HAP-1 (cell line): ENCODE results near the gene SCT.

Source experiments
- DNase-seq, 2 experiments: peaks; one replicate each; pipeline ENCODE4 v3.0.0-alpha.2; 2016 to 2020; ENCODE audit warnings: low spot score in 2 of 2
- H3K27me3 ChIP-seq: fragments of 250-450 bp; sonication (Bioruptor Pico); 2 replicates; pipeline ENCODE4 v1.5.1; 2020; ENCODE audit warnings: low read depth, mild to moderate bottlenecking, moderate library complexity
- H3K36me3 ChIP-seq: fragments of 250-450 bp; sonication (Bioruptor Pico); replicated peaks from 2 replicates; pipeline ENCODE4 v1.5.1; 2020; ENCODE audit warnings: mild to moderate bottlenecking
- H3K4me1 ChIP-seq: fragments of 250-450 bp; sonication (Bioruptor Pico); 2 replicates; pipeline ENCODE4 v1.5.1; 2020; ENCODE audit warnings: mild to moderate bottlenecking
- H3K4me3 ChIP-seq: fragments of 250-450 bp; sonication (Bioruptor Pico); 2 replicates; pipeline ENCODE4 v1.5.1; 2020; ENCODE audit warnings: mild to moderate bottlenecking, moderate library complexity
- H3K9me3 ChIP-seq: fragments of 250-450 bp; sonication (Bioruptor Pico); 2 replicates; pipeline ENCODE4 v1.5.1; 2020; ENCODE audit warnings: mild to moderate bottlenecking, moderate library complexity
- in situ Hi-C: fragments of 300-500 bp; cut with MboI; formaldehyde crosslinking; loops from 3 replicates; pipeline ENCODE4 v1.14.3; 2020; ENCODE audit warnings: low sequenced_read_pairs, inconsistent platforms, mixed read lengths

Gene SCT

DNA sequence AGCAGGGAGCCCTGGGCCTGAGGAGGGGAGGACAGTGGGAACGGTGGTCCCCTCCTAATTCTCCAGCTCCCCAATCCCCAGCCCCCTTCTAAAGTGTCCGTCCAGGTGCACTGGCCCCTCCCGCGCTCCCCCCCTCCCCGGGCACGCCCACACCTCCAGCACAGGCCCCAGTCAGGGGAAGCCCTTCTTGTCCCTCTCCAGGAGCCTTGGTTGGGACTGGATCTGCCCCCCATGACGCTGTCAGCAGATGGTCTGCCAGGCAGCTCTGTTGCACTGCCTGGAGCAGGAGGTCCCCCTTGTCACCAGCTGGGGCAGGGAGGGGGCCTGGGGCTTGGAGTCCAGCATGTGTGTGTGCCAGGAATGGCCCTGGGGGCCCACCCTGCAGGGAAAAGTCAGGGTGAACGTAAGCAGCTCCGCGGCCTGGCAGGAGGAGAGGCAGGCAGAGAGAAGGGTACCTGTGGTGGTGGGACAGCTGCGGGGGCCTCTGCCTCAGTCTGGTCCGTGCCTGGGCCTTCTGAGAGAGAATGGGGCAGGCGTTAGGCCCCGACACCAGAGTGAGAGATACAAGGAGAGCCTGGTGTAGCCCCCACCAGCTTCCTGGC lies 12.9 kb downstream of the SCT start:
- Histone ChIP-seq H3K4me3 (no peak overlapping the region), H3K9me3 (no peaks in the 10 kb centered on the region), H3K36me3 (peaks cover 46% of the 10 kb centered on the region), H3K4me1 (peaks cover 6% of the 10 kb centered on the region; the same call in 1 of the 2 replicates), H3K27me3 (no peaks in the 10 kb centered on the region)
- in situ Hi-C loops, result no loop called here
- DNase-seq, result no peak

DNA sequence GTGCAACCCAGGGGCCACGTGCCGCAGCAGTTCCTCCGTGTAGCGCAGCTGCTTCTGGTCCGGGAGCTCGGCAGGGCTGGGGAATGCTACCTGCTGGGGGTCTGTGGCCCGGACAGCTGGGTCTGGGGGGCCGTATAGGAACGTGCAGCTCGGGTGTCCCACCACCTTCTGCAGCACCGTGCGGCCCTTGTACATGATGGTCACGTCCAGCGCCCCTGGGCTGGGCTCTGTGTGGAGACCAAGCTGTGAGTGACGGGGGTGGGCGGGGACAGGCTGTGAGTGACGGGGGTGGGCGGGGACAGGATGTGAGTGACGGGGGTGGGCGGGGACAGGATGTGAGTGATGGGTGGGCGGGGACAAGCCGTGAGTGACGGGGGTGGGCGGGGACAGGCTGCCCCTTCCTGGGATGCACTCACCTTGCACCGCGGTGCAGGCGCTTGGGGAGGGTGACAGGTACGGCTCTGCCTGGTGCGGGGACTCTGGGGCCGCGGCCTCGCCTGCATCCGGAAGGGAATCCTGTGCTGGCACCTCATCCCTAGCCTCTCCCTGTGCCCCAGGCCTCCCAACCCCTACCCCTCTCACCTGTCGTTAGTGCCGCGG lies 13.5 kb downstream of the SCT start:
- Histone ChIP-seq H3K4me3 (no peak overlapping the region), H3K9me3 (no peaks in the 10 kb centered on the region), H3K27me3 (no peaks in the 10 kb centered on the region), H3K4me1 (peaks cover 6% of the 10 kb centered on the region; the same call in 1 of the 2 replicates), H3K36me3 (peaks cover 52% of the 10 kb centered on the region)
- in situ Hi-C loops, result no loop called here
- DNase-seq, result peak; percentile 9 to 76

DNA sequence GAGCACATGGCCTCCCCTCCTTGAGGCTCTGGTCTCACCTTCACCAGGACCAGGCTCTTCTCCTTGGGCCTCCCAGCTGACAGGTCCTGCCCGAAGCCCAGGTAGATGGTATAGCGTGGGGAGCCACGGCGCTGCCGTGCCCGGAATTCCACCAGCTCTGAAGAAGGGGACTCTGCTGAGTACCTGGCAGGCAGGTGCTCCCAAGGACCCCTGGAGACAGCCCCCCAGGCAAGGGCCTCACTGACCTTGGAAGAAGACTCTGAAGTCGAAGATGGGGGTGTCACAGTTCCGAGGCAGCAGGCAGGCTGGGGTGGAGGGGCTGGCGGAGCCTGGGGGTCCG lies 14.1 kb downstream of the SCT start:
- H3K4me3 ChIP-seq, result no peak overlapping the region
- H3K9me3 ChIP-seq, result no peaks in the 10 kb centered on the region
- H3K27me3 ChIP-seq, result no peaks in the 10 kb centered on the region
- DNase-seq, result no peak
- peaks cover 58% of the 10 kb centered on the region for H3K36me3 ChIP-seq
- H3K4me1 ChIP-seq, result peaks cover 6% of the 10 kb centered on the region; the same call in 1 of the 2 replicates
- in situ Hi-C loops, result no loop called here

DNA sequence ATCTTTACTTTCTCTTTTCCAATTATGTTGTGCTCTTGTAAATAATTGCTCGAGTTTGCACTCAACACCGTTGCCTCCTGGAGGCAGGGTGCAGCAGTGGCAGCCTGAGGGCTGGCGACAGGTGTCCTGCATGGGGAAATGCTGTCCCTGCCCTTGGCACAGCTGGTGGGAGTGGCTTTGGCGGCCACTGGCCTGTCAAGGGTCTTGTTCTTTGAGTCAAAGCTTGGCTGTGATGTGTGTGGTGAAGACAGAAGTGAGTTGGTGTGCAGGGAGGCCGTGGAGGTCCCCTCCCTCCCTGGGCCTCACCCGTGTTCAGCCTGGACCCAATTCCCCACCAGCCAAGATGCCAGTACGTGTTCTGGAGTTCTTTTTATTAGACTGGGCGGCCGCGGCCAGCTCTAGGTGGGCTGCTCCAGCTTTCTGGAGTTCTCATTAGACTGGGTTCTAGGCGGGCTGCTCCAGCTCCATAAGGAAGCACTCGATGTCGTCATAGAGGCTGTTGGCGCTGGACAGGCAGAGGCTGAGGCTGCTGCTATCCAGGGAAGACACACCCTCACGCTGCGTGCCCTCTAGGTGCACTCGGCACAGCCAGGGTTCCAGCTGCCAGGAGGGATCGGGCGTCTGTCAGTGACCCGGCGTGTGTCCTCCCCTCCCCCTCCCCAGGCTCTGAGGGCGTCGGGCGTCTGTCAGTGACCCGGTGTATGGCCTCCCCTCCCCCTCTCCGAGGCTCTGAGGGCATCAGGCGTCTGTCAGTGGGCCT lies 14.6 kb downstream of the SCT start:
- Histone ChIP-seq H3K9me3 (no peaks in the 10 kb centered on the region), H3K36me3 (peaks cover 63% of the 10 kb centered on the region), H3K4me1 (peaks cover 6% of the 10 kb centered on the region; the same call in 1 of the 2 replicates), H3K4me3 (no peak overlapping the region), H3K27me3 (no peaks in the 10 kb centered on the region)
- DNase-seq, result no peak
- in situ Hi-C loops, result no loop called here

GRCh38 chr11:611001-611996 lies 15.7 kb downstream of the SCT start:
- Histone ChIP-seq H3K4me3 (no peak overlapping the region), H3K36me3 (peaks cover 74% of the 10 kb centered on the region), H3K27me3 (no peaks in the 10 kb centered on the region), H3K4me1 (peaks cover 6% of the 10 kb centered on the region; the same call in 1 of the 2 replicates), H3K9me3 (no peaks in the 10 kb centered on the region)
- in situ Hi-C loops, result no loop called here
- no peak for DNase-seq

GRCh38 chr11:610146-610801 lies 16.7 kb downstream of the SCT start:
- H3K27me3 ChIP-seq, result no peaks in the 10 kb centered on the region
- H3K4me3 ChIP-seq, result no peak overlapping the region
- DNase-seq, result no peak
- no peaks in the 10 kb centered on the region for H3K9me3 ChIP-seq
- in situ Hi-C loops, result no loop called here
- H3K4me1 ChIP-seq, result peaks cover 3% of the 10 kb centered on the region; the same call in 1 of the 2 replicates
- H3K36me3 ChIP-seq, result peaks cover 84% of the 10 kb centered on the region

- no peaks in the 10 kb centered on the region for H3K9me3 ChIP-seq
- H3K4me3 ChIP-seq, result no peak overlapping the region
- in situ Hi-C loops, result no loop called here
- H3K27me3 ChIP-seq, result no peaks in the 10 kb centered on the region
- DNase-seq, result no peak
- H3K4me1 ChIP-seq, result no peaks in the 10 kb centered on the region
- peaks cover 85% of the 10 kb centered on the region for H3K36me3 ChIP-seq
These were observed 17.6 kb downstream of the SCT start for GRCh38 chr11:609341-609811.

- Histone ChIP-seq H3K4me3 (no peak overlapping the region), H3K27me3 (no peaks in the 10 kb centered on the region), H3K4me1 (no peaks in the 10 kb centered on the region), H3K9me3 (no peaks in the 10 kb centered on the region), H3K36me3 (peaks cover 89% of the 10 kb centered on the region)
- DNase-seq, result no peak
- in situ Hi-C loops, result no loop called here
These were observed 18.2 kb downstream of the SCT start for GRCh38 chr11:608791-609251.

GRCh38 chr11:607971-608659 lies 18.9 kb downstream of the SCT start:
- in situ Hi-C loops, result no loop called here
- H3K9me3 ChIP-seq, result no peaks in the 10 kb centered on the region
- H3K27me3 ChIP-seq, result no peaks in the 10 kb centered on the region
- H3K36me3 ChIP-seq, result peaks cover 92% of the 10 kb centered on the region
- no peak overlapping the region for H3K4me3 ChIP-seq
- no peaks in the 10 kb centered on the region for H3K4me1 ChIP-seq
- DNase-seq, result no peak

- peaks cover 90% of the 10 kb centered on the region for H3K36me3 ChIP-seq
- in situ Hi-C loops, result no loop called here
- DNase-seq, result no peak
- no peaks in the 10 kb centered on the region for H3K4me1 ChIP-seq
- H3K27me3 ChIP-seq, result no peaks in the 10 kb centered on the region
- H3K4me3 ChIP-seq, result no peak overlapping the region
- no peaks in the 10 kb centered on the region for H3K9me3 ChIP-seq
These were observed 19.8 kb downstream of the SCT start for GRCh38 chr11:607020-607780.

DNA sequence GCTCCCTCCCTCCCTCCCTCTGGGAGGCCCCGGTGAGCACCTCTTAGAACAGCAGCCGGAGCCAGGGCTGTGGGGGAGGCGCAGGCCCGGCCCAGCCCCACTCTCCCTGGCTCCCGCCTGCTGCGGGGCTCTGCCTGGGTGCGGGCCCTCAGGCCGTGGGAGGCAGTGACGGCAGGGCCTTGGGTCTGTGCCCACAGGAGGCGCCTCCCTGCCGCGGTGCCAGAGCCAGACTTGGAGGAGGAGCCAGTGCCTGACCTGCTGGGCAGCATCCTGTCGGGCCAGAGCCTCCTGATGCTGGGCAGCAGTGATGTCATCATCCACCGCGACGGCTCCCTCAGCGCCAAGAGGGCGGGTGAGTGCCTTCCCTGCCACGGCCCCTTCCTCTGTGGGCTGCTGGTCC lies 20.7 kb downstream of the SCT start:
- Histone ChIP-seq H3K9me3 (no peaks in the 10 kb centered on the region), H3K4me3 (no peak overlapping the region), H3K4me1 (no peaks in the 10 kb centered on the region), H3K27me3 (no peaks in the 10 kb centered on the region), H3K36me3 (peaks cover 91% of the 10 kb centered on the region)
- no peak for DNase-seq
- in situ Hi-C loops, result no loop called here
